ENCODE measurements around the gene VMO1.
A peak's percentile ranks its signal among the peaks of the same experiment; 100 is the strongest.

The VMO1 gene

GRCh38 chr17:4742133-4742532 lies 44.0 kb downstream of the VMO1 start:
- DNase-seq (ENCODE audit: low spot score) = no peak
- in situ Hi-C loops (cut with MboI; ENCODE audit: low pct_unique_long_range_greater_than_20kb, low sequenced_read_pairs, unreplicated experiment) = no loop called here
- TF ChIP-seq CTCF (IDR thresholded peaks at IDR 0.05; ENCODE audit: extremely low read depth, insufficient read depth, missing control alignments) = no peak

DNA sequence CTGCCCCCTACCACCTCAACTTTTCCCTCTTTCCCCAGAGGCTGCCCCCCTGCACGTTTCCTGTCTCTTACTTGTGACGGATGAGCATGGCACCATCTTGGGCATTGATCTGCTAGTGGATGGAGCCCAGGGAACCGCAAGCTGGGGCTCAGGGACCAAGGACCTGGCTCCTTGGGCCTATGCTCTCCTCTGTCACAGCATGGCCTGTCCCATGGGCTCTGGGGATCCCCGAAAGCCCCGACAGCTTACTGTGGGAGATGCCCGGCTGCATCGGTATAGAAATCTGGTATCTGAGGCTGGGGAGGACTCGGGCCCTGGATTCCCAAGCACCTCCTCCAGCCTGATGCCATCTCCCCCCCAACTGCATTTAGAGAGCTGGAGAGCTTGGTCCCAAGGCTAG lies 44.6 kb downstream of the VMO1 start:
- no peak for DNase-seq (ENCODE audit: low spot score)
- in situ Hi-C loops (cut with MboI; ENCODE audit: low pct_unique_long_range_greater_than_20kb, low sequenced_read_pairs, unreplicated experiment) = no loop called here
- no peak for TF ChIP-seq CTCF (IDR thresholded peaks at IDR 0.05; ENCODE audit: extremely low read depth, insufficient read depth, missing control alignments)

DNA sequence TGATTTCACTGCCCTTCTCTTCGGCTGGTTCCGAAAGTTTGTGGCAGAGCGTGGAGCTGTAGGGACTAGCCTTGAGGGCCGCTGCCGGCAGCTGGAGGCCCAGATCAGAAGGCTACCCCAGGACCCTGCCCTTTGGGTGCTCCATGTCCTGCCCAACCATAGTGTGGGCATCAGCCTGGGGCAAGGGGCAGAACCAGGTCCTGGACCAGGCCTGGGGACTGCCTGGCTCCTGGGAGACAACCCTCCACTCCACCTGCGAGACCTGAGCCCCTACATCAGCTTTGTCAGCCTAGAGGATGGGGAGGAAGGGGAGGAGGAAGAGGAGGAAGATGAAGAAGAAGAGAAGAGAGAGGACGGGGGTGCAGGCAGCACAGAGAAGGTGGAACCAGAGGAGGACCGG lies 45.6 kb downstream of the VMO1 start:
- no peak for TF ChIP-seq CTCF (IDR thresholded peaks at IDR 0.05; ENCODE audit: extremely low read depth, insufficient read depth, missing control alignments)
- in situ Hi-C loops (cut with MboI; ENCODE audit: low pct_unique_long_range_greater_than_20kb, low sequenced_read_pairs, unreplicated experiment) = no loop called here
- no peak for DNase-seq (ENCODE audit: low spot score)

DNA sequence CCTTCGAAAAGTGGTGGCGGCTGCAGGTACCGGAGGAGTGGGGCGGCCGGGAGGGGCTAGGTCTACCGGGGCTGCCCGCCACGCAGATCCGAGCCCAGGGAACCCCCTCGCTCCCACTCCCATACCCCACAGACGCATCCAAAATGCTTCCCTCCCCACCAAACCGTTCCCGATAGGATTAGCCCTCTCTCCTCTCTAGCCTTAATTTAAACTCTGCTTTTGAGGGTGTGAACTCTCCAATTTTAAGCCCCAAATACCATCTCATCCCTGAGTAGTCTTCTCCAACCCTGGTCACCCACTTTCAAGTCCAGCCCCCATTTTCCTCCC lies 46.2 kb downstream of the VMO1 start:
- no peak for TF ChIP-seq CTCF (IDR thresholded peaks at IDR 0.05; ENCODE audit: extremely low read depth, insufficient read depth, missing control alignments)
- no peak for DNase-seq (ENCODE audit: low spot score)
- in situ Hi-C loops (cut with MboI; ENCODE audit: low pct_unique_long_range_greater_than_20kb, low sequenced_read_pairs, unreplicated experiment) = no loop called here

- no peak for TF ChIP-seq CTCF (IDR thresholded peaks at IDR 0.05; ENCODE audit: extremely low read depth, insufficient read depth, missing control alignments)
- in situ Hi-C loops (cut with MboI; ENCODE audit: low pct_unique_long_range_greater_than_20kb, low sequenced_read_pairs, unreplicated experiment) = no loop called here
Measured at GRCh38 chr17:4739122-4740024, 46.8 kb downstream of the VMO1 start, which contains the start of the genes CXCL16 and ZMYND15. Gene CXCL16 (minus strand): TSS chr17:4739928. CDS start chr17:4739339, 589 bp downstream. Gene ZMYND15 (plus strand): TSS chr17:4739833. CDS start chr17:4740549, 716 bp downstream.

DNA sequence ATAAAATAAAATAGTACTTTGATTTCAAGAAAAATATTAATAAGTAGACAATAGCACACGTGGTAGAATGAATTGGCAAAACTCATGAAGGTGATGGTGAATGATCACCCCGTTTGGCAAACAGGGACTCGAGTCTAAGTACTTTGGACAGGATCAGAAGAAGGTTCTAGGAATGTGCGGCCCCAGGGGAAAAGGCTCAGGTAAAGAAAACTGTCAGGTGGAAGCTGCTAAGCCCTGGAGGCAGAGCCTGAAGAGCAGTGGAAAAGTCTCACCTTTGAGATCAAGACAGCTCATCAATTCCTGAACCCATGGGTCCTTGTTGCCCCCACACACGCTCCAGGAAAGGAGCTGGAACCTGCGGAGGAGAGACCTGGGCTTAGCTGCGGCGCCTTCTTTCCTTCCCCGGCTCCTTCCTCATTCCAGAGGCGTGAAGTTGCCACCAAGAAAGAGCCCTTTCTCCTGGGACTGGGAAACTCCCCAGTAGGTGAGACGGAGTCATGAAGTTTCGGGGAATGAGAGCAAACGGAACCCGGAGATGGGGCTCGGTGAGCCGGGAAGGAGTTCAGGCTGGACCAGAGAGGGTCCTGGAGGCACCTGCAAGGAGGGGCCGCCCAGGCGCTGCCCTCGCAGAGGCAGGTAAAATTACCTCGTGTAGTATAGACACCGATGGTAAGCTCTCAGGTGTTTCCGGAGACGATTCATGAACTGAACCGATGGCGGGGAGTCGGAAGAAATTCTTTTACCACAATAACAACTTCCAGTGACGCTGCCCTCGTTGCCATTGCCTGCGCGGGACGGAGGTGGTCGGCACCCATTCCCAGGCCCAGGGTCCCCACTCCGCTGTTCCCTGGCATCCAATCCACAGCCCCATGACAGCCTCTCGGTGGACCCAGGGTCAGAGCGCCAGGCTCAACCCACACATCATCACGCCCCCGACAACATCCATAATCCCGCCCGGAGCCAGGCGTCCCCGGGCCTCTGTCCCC lies 47.7 kb downstream of the VMO1 start:
- TF ChIP-seq CTCF (IDR thresholded peaks at IDR 0.05; ENCODE audit: extremely low read depth, insufficient read depth, missing control alignments) = no peak
- DNase-seq (ENCODE audit: low spot score) = no peak
- in situ Hi-C loops (cut with MboI; ENCODE audit: low pct_unique_long_range_greater_than_20kb, low sequenced_read_pairs, unreplicated experiment) = no loop called here

More at GRCh38 chr17:4739122-4740024, 46.8 kb downstream of the VMO1 start, which contains the start of the genes CXCL16 and ZMYND15:
- peak; percentile 90 for DNase-seq (ENCODE audit: low spot score)

All from GM13977 (cell line).